ENCODE results near the gene PAX2.

PAX2 gene

GRCh38 chr10:100749309-100750217 is 4.2 kb downstream of the PAX2 start:
- FAIRE-seq (no peak), DNase-seq (ENCODE audit: extremely low spot score, insufficient read length, low read depth) (no peak)

GRCh38 chr10:100750291-100751210 is 5.2 kb downstream of the PAX2 start:
- DNase-seq (ENCODE audit: extremely low spot score, insufficient read length, low read depth) (no peak), FAIRE-seq (no peak)

GRCh38 chr10:100751211-100751933 is 6.0 kb downstream of the PAX2 start:
- DNase-seq (ENCODE audit: extremely low spot score, insufficient read length, low read depth) (no peak), FAIRE-seq (no peak)

- DNase-seq (ENCODE audit: extremely low spot score, insufficient read length, low read depth) (no peak), FAIRE-seq (no peak)
Measured at GRCh38 chr10:100755821-100756220, 10.4 kb downstream of the PAX2 start.

GRCh38 chr10:100759331-100759730 is 13.9 kb downstream of the PAX2 start:
- DNase-seq (ENCODE audit: extremely low spot score, insufficient read length, low read depth) (no peak), FAIRE-seq (no peak)

- FAIRE-seq, result no peak
- DNase-seq (ENCODE audit: extremely low spot score, insufficient read length, low read depth), result no peak
Measured at GRCh38 chr10:100760726-100761125, 15.3 kb downstream of the PAX2 start.

GRCh38 chr10:100761191-100761590 is 15.8 kb downstream of the PAX2 start:
- DNase-seq (ENCODE audit: extremely low spot score, insufficient read length, low read depth), result no peak
- FAIRE-seq, result no peak

- DNase-seq (ENCODE audit: extremely low spot score, insufficient read length, low read depth), result no peak
- FAIRE-seq, result no peak
Measured at GRCh38 chr10:100763043-100763747, 17.8 kb downstream of the PAX2 start.

GRCh38 chr10:100766693-100767421 is 21.5 kb downstream of the PAX2 start:
- DNase-seq (ENCODE audit: extremely low spot score, insufficient read length, low read depth) (no peak), FAIRE-seq (no peak)

GRCh38 chr10:100767422-100767775 is 22.0 kb downstream of the PAX2 start:
- FAIRE-seq (no peak), DNase-seq (ENCODE audit: extremely low spot score, insufficient read length, low read depth) (no peak)

- FAIRE-seq (no peak), DNase-seq (ENCODE audit: extremely low spot score, insufficient read length, low read depth) (no peak)
Measured at GRCh38 chr10:100769481-100769880, 24.1 kb downstream of the PAX2 start.

- DNase-seq (ENCODE audit: extremely low spot score, insufficient read length, low read depth) (no peak), FAIRE-seq (no peak)
Measured at GRCh38 chr10:100773646-100774045, 28.3 kb downstream of the PAX2 start.

- FAIRE-seq (no peak), DNase-seq (ENCODE audit: extremely low spot score, insufficient read length, low read depth) (no peak)
Measured at GRCh38 chr10:100774223-100774622, 28.8 kb downstream of the PAX2 start.

- DNase-seq (ENCODE audit: extremely low spot score, insufficient read length, low read depth), result no peak
- no peak for FAIRE-seq
Measured at GRCh38 chr10:100774876-100775275, 29.5 kb downstream of the PAX2 start.

- DNase-seq (ENCODE audit: extremely low spot score, insufficient read length, low read depth) (no peak), FAIRE-seq (no peak)
Measured at GRCh38 chr10:100775386-100775785, 30.0 kb downstream of the PAX2 start.

GRCh38 chr10:100775871-100776270 is 30.5 kb downstream of the PAX2 start:
- FAIRE-seq (no peak), DNase-seq (ENCODE audit: extremely low spot score, insufficient read length, low read depth) (no peak)

GRCh38 chr10:100776671-100777070 is 31.3 kb downstream of the PAX2 start:
- no peak for DNase-seq (ENCODE audit: extremely low spot score, insufficient read length, low read depth)

GRCh38 chr10:100779329-100779728 is 33.9 kb downstream of the PAX2 start:
- FAIRE-seq (no peak), DNase-seq (ENCODE audit: extremely low spot score, insufficient read length, low read depth) (no peak)

More at GRCh38 chr10:100776671-100777070, 31.3 kb downstream of the PAX2 start:
- FAIRE-seq, result no peak

GRCh38 chr10:100780324-100780723 is 34.9 kb downstream of the PAX2 start:
- no peak for DNase-seq (ENCODE audit: extremely low spot score, insufficient read length, low read depth)
- FAIRE-seq, result no peak

Data from GM18507 (cell line).